Ectodermal cell (in vitro differentiated cells): ENCODE measurements around the gene DDR1.
"Not testable (repeated sequence)": the region's sequence is repeated elsewhere in the genome, so short reads cannot be mapped to it uniquely, and the experiment has no call there.

ENCODE experiments used
- H3K27ac ChIP-seq: 2 replicates; pipeline ENCODE4 v1.7.0; 2013; ENCODE audit warnings: mild to moderate bottlenecking, low read depth, low read length; ENCODE audit not compliant: insufficient read depth, poor library complexity, severe bottlenecking
- H3K27me3 ChIP-seq: 2 replicates; pipeline ENCODE4 v1.7.0; 2013; ENCODE audit warnings: mild to moderate bottlenecking, low read length; ENCODE audit not compliant: insufficient read depth, control insufficient read depth, poor library complexity, severe bottlenecking
- H3K36me3 ChIP-seq: one replicate; pipeline ENCODE4 v1.7.0; 2013; ENCODE audit warnings: low read length; ENCODE audit not compliant: control insufficient read depth, insufficient read depth
- H3K4me1 ChIP-seq: one replicate; pipeline ENCODE4 v1.7.0; 2013; ENCODE audit warnings: low read length; ENCODE audit not compliant: control insufficient read depth, insufficient read depth
- H3K4me3 ChIP-seq: 2 replicates; pipeline ENCODE4 v1.7.0; 2013; ENCODE audit warnings: low read depth, low read length, control low read depth; ENCODE audit not compliant: insufficient read depth
- H3K9me3 ChIP-seq: 2 replicates; pipeline ENCODE4 v1.7.0; 2013; ENCODE audit warnings: mild to moderate bottlenecking, low read length, moderate library complexity; ENCODE audit not compliant: control insufficient read depth
- WGBS, 2 experiments: methylation state at CpG; one replicate each; pipeline ENCODE4 v1.1.7; 2013; ENCODE audit warnings: missing lambda C conversion rate in 2 of 2; 5-methylcytosine and 5-hydroxymethylcytosine counted together

Gene DDR1

GRCh38 chr6:30894935-30895334 is 10.6 kb downstream of the DDR1 start:
- H3K4me3 ChIP-seq = no peak overlapping the region
- H3K4me1 ChIP-seq = peaks cover 24% of the 10 kb centered on the region
- H3K36me3 ChIP-seq = peaks cover 83% of the 10 kb centered on the region
- H3K9me3 ChIP-seq = no peaks in the 10 kb centered on the region
- no peak overlapping the region for H3K27ac ChIP-seq
- 88 to 94% methylated on average over 3 of the region's 3 CpGs for WGBS, 2 experiments
- no peaks in the 10 kb centered on the region for H3K27me3 ChIP-seq

GRCh38 chr6:30895343-30895742 is 11.0 kb downstream of the DDR1 start:
- Histone ChIP-seq H3K4me3 (no peak overlapping the region), H3K9me3 (no peaks in the 10 kb centered on the region), H3K36me3 (peaks cover 79% of the 10 kb centered on the region), H3K27ac (no peak overlapping the region), H3K27me3 (no peaks in the 10 kb centered on the region), H3K4me1 (peaks cover 20% of the 10 kb centered on the region)
- WGBS, 2 experiments = 89 to 92% methylated on average over 10 of the region's 10 CpGs

- Histone ChIP-seq H3K27me3 (no peaks in the 10 kb centered on the region), H3K4me3 (no peak overlapping the region), H3K4me1 (peaks cover 10% of the 10 kb centered on the region), H3K9me3 (no peaks in the 10 kb centered on the region), H3K27ac (no peak overlapping the region), H3K36me3 (peaks cover 69% of the 10 kb centered on the region)
- 91 to 94% methylated on average over 13 of the region's 13 CpGs for WGBS, 2 experiments
Observed at GRCh38 chr6:30896541-30896940, 12.2 kb downstream of the DDR1 start.

- Histone ChIP-seq H3K9me3 (no peaks in the 10 kb centered on the region), H3K27ac (no peak overlapping the region), H3K36me3 (peaks cover 57% of the 10 kb centered on the region), H3K4me3 (no peak overlapping the region), H3K4me1 (peaks cover 4% of the 10 kb centered on the region), H3K27me3 (no peaks in the 10 kb centered on the region)
- WGBS, 2 experiments = 90 to 91% methylated on average over 16 of the region's 16 CpGs
Observed at GRCh38 chr6:30897882-30898281, 13.6 kb downstream of the DDR1 start.

GRCh38 chr6:30898750-30899360 is 14.5 kb downstream of the DDR1 start:
- no peak overlapping the region for H3K27ac ChIP-seq
- peaks cover 47% of the 10 kb centered on the region for H3K36me3 ChIP-seq
- WGBS, 2 experiments = 93% methylated on average over 23 of the region's 23 CpGs
- H3K9me3 ChIP-seq = no peaks in the 10 kb centered on the region
- no peak overlapping the region for H3K4me3 ChIP-seq
- peaks cover 4% of the 10 kb centered on the region for H3K4me1 ChIP-seq
- H3K27me3 ChIP-seq = no peaks in the 10 kb centered on the region

GRCh38 chr6:30900863-30901417 is 16.6 kb downstream of the DDR1 start:
- Histone ChIP-seq H3K27ac (no peak overlapping the region), H3K4me3 (no peak overlapping the region), H3K36me3 (peaks cover 29% of the 10 kb centered on the region), H3K27me3 (no peaks in the 10 kb centered on the region), H3K4me1 (peaks cover 2% of the 10 kb centered on the region), H3K9me3 (no peaks in the 10 kb centered on the region)
- WGBS, 2 experiments = 92 to 94% methylated on average over 1 of the region's 1 CpG

- Histone ChIP-seq H3K36me3 (peaks cover 25% of the 10 kb centered on the region), H3K4me3 (no peak overlapping the region), H3K4me1 (peaks cover 4% of the 10 kb centered on the region), H3K9me3 (no peaks in the 10 kb centered on the region), H3K27me3 (no peaks in the 10 kb centered on the region), H3K27ac (no peak overlapping the region)
Observed at GRCh38 chr6:30901436-30901835, 17.1 kb downstream of the DDR1 start.

GRCh38 chr6:30902196-30902595 is 17.9 kb downstream of the DDR1 start:
- H3K27me3 ChIP-seq = not testable (repeated sequence)
- H3K36me3 ChIP-seq = peaks cover 19% of the 10 kb centered on the region

GRCh38 chr6:30902709-30903108 is 18.4 kb downstream of the DDR1 start:
- H3K36me3 ChIP-seq = peaks cover 17% of the 10 kb centered on the region
- 69 to 73% methylated on average over 5 of the region's 5 CpGs for WGBS, 2 experiments
- H3K9me3 ChIP-seq = no peaks in the 10 kb centered on the region
- no peaks in the 10 kb centered on the region for H3K27me3 ChIP-seq
- H3K4me1 ChIP-seq = peaks cover 4% of the 10 kb centered on the region
- no peak overlapping the region for H3K27ac ChIP-seq
- no peak overlapping the region for H3K4me3 ChIP-seq

More at GRCh38 chr6:30902196-30902595, 17.9 kb downstream of the DDR1 start:
- not testable (repeated sequence) for H3K4me3 ChIP-seq, H3K27ac ChIP-seq, H3K4me1 ChIP-seq, H3K9me3 ChIP-seq
- 85 to 88% methylated on average over 9 of the region's 9 CpGs for WGBS, 2 experiments

GRCh38 chr6:30903236-30903635 is 18.9 kb downstream of the DDR1 start:
- Histone ChIP-seq H3K27ac (no peak overlapping the region), H3K36me3 (peaks cover 12% of the 10 kb centered on the region), H3K27me3 (no peaks in the 10 kb centered on the region), H3K4me3 (no peak overlapping the region), H3K4me1 (peaks cover 4% of the 10 kb centered on the region), H3K9me3 (no peaks in the 10 kb centered on the region)
- 94 to 98% methylated on average over 3 of the region's 4 CpGs for WGBS, 2 experiments
